GM19455 (cell line): ENCODE measurements around the gene RABAC1.

ENCODE experiments used
- ATAC-seq: cut with Tn5 transposase; IDR thresholded peaks from one replicate; pipeline ENCODE4 v1.9.1; 2021; ENCODE audit not compliant: unreplicated experiment

RABAC1 gene

GRCh38 chr19:41990028-41990427 lies 30.9 kb upstream of the RABAC1 start:
- ATAC-seq = no peak

GRCh38 chr19:41988947-41989346 lies 29.8 kb upstream of the RABAC1 start:
- ATAC-seq = no peak

GRCh38 chr19:41987141-41987860 lies 28.2 kb upstream of the RABAC1 start:
- no peak for ATAC-seq

- no peak for ATAC-seq
Observed at GRCh38 chr19:41984961-41985360, 25.8 kb upstream of the RABAC1 start.

GRCh38 chr19:41981724-41982123 lies 22.6 kb upstream of the RABAC1 start:
- no peak for ATAC-seq

GRCh38 chr19:41978470-41978869 lies 19.3 kb upstream of the RABAC1 start:
- ATAC-seq = no peak

- ATAC-seq = no peak
Observed at GRCh38 chr19:41977916-41978315, 18.8 kb upstream of the RABAC1 start.

GRCh38 chr19:41974652-41975051 lies 15.5 kb upstream of the RABAC1 start:
- ATAC-seq = no peak

- ATAC-seq = no peak
Observed at GRCh38 chr19:41971363-41971762, 12.2 kb upstream of the RABAC1 start.

GRCh38 chr19:41969772-41970458 lies 10.8 kb upstream of the RABAC1 start:
- no peak for ATAC-seq

GRCh38 chr19:41968751-41969595 lies 9.9 kb upstream of the RABAC1 start:
- no peak for ATAC-seq

GRCh38 chr19:41967054-41967783 lies 8.1 kb upstream of the RABAC1 start:
- ATAC-seq = no peak

- no peak for ATAC-seq
Observed at GRCh38 chr19:41965106-41965505, 6.0 kb upstream of the RABAC1 start.

- ATAC-seq = no peak
Observed at GRCh38 chr19:41960973-41961372, 1.9 kb upstream of the RABAC1 start.

GRCh38 chr19:41958367-41959055 lies 610 bp downstream of the RABAC1 start:
- ATAC-seq = peak; percentile 45

GRCh38 chr19:41957838-41958366 lies 1.2 kb downstream of the RABAC1 start:
- no peak for ATAC-seq

GRCh38 chr19:41957161-41957837 lies 1.8 kb downstream of the RABAC1 start:
- ATAC-seq = no peak

GRCh38 chr19:41956621-41957020 lies 2.5 kb downstream of the RABAC1 start:
- ATAC-seq = no peak

GRCh38 chr19:41955521-41955920 lies 3.6 kb downstream of the RABAC1 start:
- ATAC-seq = no peak
